Measurements from ENCODE around the gene TUG1. TPM values are rescaled to one million over a fixed set of nuclear protein-coding genes. Genes with fewer than 3 reads are reported as not detected.

TUG1 gene
- total RNA-seq, 1 experiment from 2014 or later: 69.8 TPM

GRCh38 chr22:30984317-30984716 is 15.3 kb downstream of the TUG1 start:
- DNase-seq (ENCODE audit: low read depth, low spot score) (no peak), ATAC-seq (no peak)
- no peak for TF ChIP-seq POLR2AphosphoS5 (IDR thresholded peaks at IDR 0.05; ENCODE audit: low read depth, low read length)
- TF ChIP-seq SIN3A (IDR thresholded peaks at IDR 0.05; ENCODE audit: borderline replicate concordance, insufficient read depth, low read depth, low read length): no peak
- TF ChIP-seq TCF7L2 (IDR thresholded peaks at IDR 0.05; ENCODE audit: low read depth, low read length): no peak
- TF ChIP-seq REST (IDR thresholded peaks at IDR 0.05; ENCODE audit: insufficient read depth in 1 of 2, low read depth in 2 of 2, low read length in 1 of 2): no peak
- TF ChIP-seq CTCF (IDR thresholded peaks at IDR 0.05): no peak
- Histone ChIP-seq H3K4me3 (ENCODE audit: low read depth in 2 of 2, low read length in 2 of 2) (no peak overlapping the region), H3K4me1 (ENCODE audit: control insufficient read depth, insufficient read depth, low read length) (no peaks in the 10 kb centered on the region), H3K27me3 (ENCODE audit: control insufficient read depth, insufficient read depth, low read length) (no peaks in the 10 kb centered on the region), H3K9me3 (ENCODE audit: control insufficient read depth, insufficient read depth, low read depth, low read length) (no peaks in the 10 kb centered on the region), H3K36me3 (ENCODE audit: control insufficient read depth, insufficient read depth, low read length) (no peaks in the 10 kb centered on the region), H3K27ac (ENCODE audit: low read length) (no peak overlapping the region)
- ChIA-PET POLR2A (interaction anchor here (1.0 kb wide), 1 partner anchor 8 kb away, joined by 3 read pairs; no protein-coding TSS in a partner anchor), CTCF (no interaction called here)
- in situ Hi-C loops (cut with HindIII; ENCODE audit: low pct_unique_long_range_greater_than_20kb, low sequenced_read_pairs): no loop called here
- BruUV-seq (replicated peaks): no TSS peak
- intact Hi-C loops (cut with micrococcal nuclease; ENCODE audit: unreplicated experiment): no loop called here

GRCh38 chr22:30985561-30986208 is 16.6 kb downstream of the TUG1 start:
- Histone ChIP-seq H3K27ac (ENCODE audit: low read length) (no peak overlapping the region), H3K4me1 (ENCODE audit: control insufficient read depth, insufficient read depth, low read length) (no peaks in the 10 kb centered on the region), H3K4me3 (ENCODE audit: low read depth in 2 of 2, low read length in 2 of 2) (no peak overlapping the region), H3K9me3 (ENCODE audit: control insufficient read depth, insufficient read depth, low read depth, low read length) (no peaks in the 10 kb centered on the region), H3K36me3 (ENCODE audit: control insufficient read depth, insufficient read depth, low read length) (no peaks in the 10 kb centered on the region), H3K27me3 (ENCODE audit: control insufficient read depth, insufficient read depth, low read length) (no peaks in the 10 kb centered on the region)
- intact Hi-C loops (cut with micrococcal nuclease; ENCODE audit: unreplicated experiment) (no loop called here), in situ Hi-C loops (cut with HindIII; ENCODE audit: low pct_unique_long_range_greater_than_20kb, low sequenced_read_pairs) (no loop called here)
- DNase-seq (ENCODE audit: low read depth, low spot score) (no peak), ATAC-seq (no peak)
- POLR2A ChIA-PET: no interaction called here
- BruUV-seq (replicated peaks): no TSS peak
- CTCF ChIA-PET: no interaction called here
- TF ChIP-seq CTCF (IDR thresholded peaks at IDR 0.05) (no peak), REST (IDR thresholded peaks at IDR 0.05; ENCODE audit: insufficient read depth in 1 of 2, low read depth in 2 of 2, low read length in 1 of 2) (no peak), SIN3A (IDR thresholded peaks at IDR 0.05; ENCODE audit: borderline replicate concordance, insufficient read depth, low read depth, low read length) (no peak), TCF7L2 (IDR thresholded peaks at IDR 0.05; ENCODE audit: low read depth, low read length) (no peak), POLR2AphosphoS5 (IDR thresholded peaks at IDR 0.05; ENCODE audit: low read depth, low read length) (no peak)

Measured in Panc1 (cell line).